HEK293 (cell line): ENCODE data around the gene APEX1.

ENCODE experiments used
- CTCF ChIA-PET: fragments of 350-600 bp; formaldehyde crosslinking; extraction: SDS; loops from one replicate; lab custom pipeline; 2021; ENCODE audit warnings: antibody characterized with exemption; lab: Yijun Ruan, JAX
- POLR2A ChIA-PET: fragments of 300-600 bp; formaldehyde crosslinking; extraction: SDS; loops from one replicate; lab custom pipeline; 2020; ENCODE audit warnings: antibody characterized with exemption, inconsistent platforms; lab: Yijun Ruan, JAX
- H3K27ac ChIP-seq: fragments of 200-500 bp; sonication (Bioruptor generic); 2 replicates; pipeline ENCODE4 v1.5.1; 2014; ENCODE audit warnings: low read depth, low read length, control low read depth, inconsistent platforms; ENCODE audit errors: extremely low read depth
- H3K36me3 ChIP-seq, 2 experiments: fragments of 200-500 bp in 1 of 2; sonication (Bioruptor generic) in 1 of 2; 1 replicate in 1 of 2; 2 replicates in 1 of 2; pipeline ENCODE4 v1.5.1; 2014 to 2017; ENCODE audit warnings: inconsistent platforms in 2 of 2, low read length in 2 of 2; ENCODE audit not compliant: control insufficient read depth in 2 of 2, insufficient read depth in 1 of 2
- H3K4me1 ChIP-seq: fragments of 200-500 bp; sonication (Bioruptor generic); 2 replicates; pipeline ENCODE4 v1.5.1; 2014; ENCODE audit warnings: mild to moderate bottlenecking, low read length, inconsistent platforms; ENCODE audit not compliant: control insufficient read depth, insufficient read depth
- H3K4me3 ChIP-seq: 2 replicates; pipeline ENCODE4 v1.5.1; 2011; ENCODE audit warnings: low read depth, mild to moderate bottlenecking, control low read depth, low read length, moderate library complexity
- H3K9me3 ChIP-seq: fragments of 200-500 bp; sonication (Bioruptor generic); 2 replicates; pipeline ENCODE4 v1.5.1; 2014; ENCODE audit warnings: low read depth, low read length, inconsistent platforms; ENCODE audit not compliant: control insufficient read depth, insufficient read depth
- EGR2 ChIP-seq: fragments of 450-650 bp; formaldehyde crosslinking; IDR thresholded peaks from 2 replicates; pipeline ENCODE4 v1.5.1; 2016; ENCODE audit warnings: low read depth, missing biosample characterization, missing genetic modification characterization
- KLF1 ChIP-seq: fragments of 450-650 bp; formaldehyde crosslinking; IDR thresholded peaks from 2 replicates; pipeline ENCODE4 v1.5.1; 2016; ENCODE audit warnings: missing biosample characterization, missing genetic modification characterization
- PATZ1 ChIP-seq: fragments of 450-650 bp; formaldehyde crosslinking; IDR thresholded peaks from 2 replicates; pipeline ENCODE4 v1.5.1; 2016; ENCODE audit warnings: missing biosample characterization, missing genetic modification characterization
- REST ChIP-seq: fragments of 450-650 bp; formaldehyde crosslinking; IDR thresholded peaks from 2 replicates; pipeline ENCODE4 v1.5.1; 2016; ENCODE audit warnings: missing biosample characterization, missing genetic modification characterization
- ZEB2 ChIP-seq: fragments of 450-650 bp; formaldehyde crosslinking; IDR thresholded peaks from 2 replicates; pipeline ENCODE4 v1.5.1; 2016; ENCODE audit warnings: missing biosample characterization, missing genetic modification characterization
- ZFP3 ChIP-seq: fragments of 450-650 bp; formaldehyde crosslinking; IDR thresholded peaks from 2 replicates; pipeline ENCODE4 v1.5.1; 2016; ENCODE audit warnings: low read depth, missing biosample characterization, missing genetic modification characterization
- ZNF132 ChIP-seq: fragments of 450-650 bp; formaldehyde crosslinking; IDR thresholded peaks from 2 replicates; pipeline ENCODE4 v1.5.1; 2017; ENCODE audit warnings: missing biosample characterization, missing genetic modification characterization, borderline replicate concordance
- ZNF518A ChIP-seq: fragments of 450-650 bp; formaldehyde crosslinking; conservative IDR thresholded peaks from 2 replicates; pipeline ENCODE4 v1.5.1; 2016; ENCODE audit warnings: low read depth, missing biosample characterization, missing genetic modification characterization
- ZNF560 ChIP-seq: fragments of 450-650 bp; formaldehyde crosslinking; IDR thresholded peaks from 2 replicates; pipeline ENCODE4 v1.5.1; 2017; ENCODE audit warnings: missing biosample characterization, missing genetic modification characterization, borderline replicate concordance
- ZNF596 ChIP-seq: fragments of 450-650 bp; IDR thresholded peaks from 2 replicates; pipeline ENCODE4 v1.5.0; 2018; ENCODE audit warnings: missing biosample characterization, mild to moderate bottlenecking, missing genetic modification characterization, moderate library complexity
- ZNF621 ChIP-seq: fragments of 450-650 bp; formaldehyde crosslinking; IDR thresholded peaks from 2 replicates; pipeline ENCODE4 v1.5.1; 2017; ENCODE audit warnings: missing biosample characterization, missing genetic modification characterization
- ZNF701 ChIP-seq: fragments of 450-650 bp; formaldehyde crosslinking; IDR thresholded peaks from 2 replicates; pipeline ENCODE4 v1.5.1; 2016; ENCODE audit warnings: missing biosample characterization, missing genetic modification characterization

APEX1 gene

DNA sequence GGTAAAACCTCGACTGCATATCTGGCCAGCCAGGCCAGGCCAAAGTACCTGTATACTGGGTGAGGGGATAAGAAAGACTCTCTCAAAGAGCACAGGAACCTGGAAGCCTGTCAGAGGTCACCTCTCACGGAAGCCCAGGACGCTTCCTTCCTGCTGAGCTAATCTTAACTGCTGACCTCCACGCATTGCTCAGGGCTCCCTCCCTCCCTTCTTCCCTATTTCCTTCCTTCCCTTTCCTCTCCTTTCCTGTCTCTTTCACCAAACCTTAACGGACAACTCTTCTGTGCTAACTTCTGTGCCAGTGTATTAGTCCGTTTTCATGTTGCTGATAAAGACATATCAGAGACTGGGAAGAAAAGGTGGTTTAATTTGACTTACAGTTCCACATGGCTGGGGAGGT is 35.5 kb downstream of the APEX1 start (continued):
- TF ChIP-seq REST (tag by site-specific recombination) (no peak), ZEB2 (tag by site-specific recombination) (no peak), PATZ1 (tag by site-specific recombination) (no peak), EGR2 (tag by site-specific recombination) (no peak), ZNF596 (no peak)

DNA sequence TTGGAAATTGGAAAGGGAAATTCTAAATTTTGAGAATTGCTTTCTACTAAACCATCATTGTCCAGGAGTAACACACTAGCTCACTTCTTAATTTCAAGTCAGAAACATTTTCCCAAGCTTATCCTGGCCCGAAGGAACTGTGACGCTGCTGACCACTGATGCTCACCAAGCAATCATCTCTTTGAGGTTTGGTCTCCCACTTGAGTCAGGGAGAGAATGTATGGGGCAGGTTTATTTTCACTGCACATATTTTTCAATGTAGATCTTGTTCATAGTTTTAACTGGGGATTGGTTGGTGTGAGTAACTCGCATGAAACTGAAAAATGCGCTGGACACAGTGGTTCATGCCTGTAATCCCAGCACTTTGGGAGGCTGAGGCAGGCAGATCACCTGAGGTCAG is 37.5 kb downstream of the APEX1 start:
- CTCF ChIA-PET: no interaction called here

GRCh38 chr14:20493634-20494033 is 38.6 kb downstream of the APEX1 start:
- Histone ChIP-seq H3K36me3 (no peaks in the 10 kb centered on the region), H3K4me1 (no peaks in the 10 kb centered on the region), H3K9me3 (no peaks in the 10 kb centered on the region), H3K27ac (no peak overlapping the region)
- ChIA-PET POLR2A (no interaction called here), CTCF (interaction anchor here (0.7 kb wide), 1 partner anchor 38 kb away, joined by 3 read pairs; no protein-coding TSS in a partner anchor)
- TF ChIP-seq ZNF621 (tag by site-specific recombination) (no peak), ZFP3 (tag by site-specific recombination) (no peak), EGR2 (tag by site-specific recombination) (no peak), ZNF560 (tag by site-specific recombination) (no peak), ZNF518A (no peak), ZNF701 (tag by site-specific recombination) (no peak), KLF1 (no peak)
- TF ChIP-seq, all 188 proteins: peak for 0
- no peak overlapping the region for H3K4me3 ChIP-seq

More for the DNA sequence above, 37.5 kb downstream of the APEX1 start:
- Histone ChIP-seq H3K9me3 (no peaks in the 10 kb centered on the region), H3K27ac (no peak overlapping the region), H3K4me1 (no peaks in the 10 kb centered on the region), H3K36me3 (no peaks in the 10 kb centered on the region), H3K4me3 (no peak overlapping the region)
- POLR2A ChIA-PET: no interaction called here
- no peak for TF ChIP-seq ZNF132 (tag by site-specific recombination)
